ENCODE measurements around the gene BBOF1. TPM values are rescaled to one million over a fixed set of nuclear protein-coding genes. Genes with fewer than 3 reads are reported as not detected.
"Not testable (repeated sequence)": the region's sequence is repeated elsewhere in the genome, so short reads cannot be mapped to it uniquely, and the experiment has no call there.

The BBOF1 gene
- total and polyA plus RNA-seq, 2 experiments from 2014 or later: 6.4 to 18.2 TPM

DNA sequence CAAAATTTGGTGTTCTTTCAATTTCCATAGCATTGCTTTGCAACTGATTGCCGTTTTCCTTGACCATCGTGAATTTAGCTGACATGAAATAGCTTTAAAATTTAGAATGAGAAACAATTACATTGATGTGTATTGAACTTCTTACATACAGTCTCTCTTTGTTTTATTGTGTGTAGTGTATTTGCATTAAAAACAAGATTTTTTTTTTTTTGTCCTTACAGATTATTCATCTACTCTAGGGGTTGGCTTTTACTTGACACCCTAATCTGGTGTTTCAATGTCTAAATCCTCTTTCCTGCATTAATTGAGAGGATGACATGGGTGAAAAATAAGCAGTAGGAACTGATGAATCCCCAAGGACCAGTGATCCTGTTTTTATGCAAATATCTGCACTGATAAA lies 86.2 kb downstream of the BBOF1 start:
- Histone ChIP-seq H3K4me3 (no peak overlapping the region), H3K9me2 (ENCODE audit: insufficient read depth) (no peaks in the 10 kb centered on the region), H3K9ac (no peak overlapping the region), H3F3A (ENCODE audit: insufficient read depth) (no peaks in the 10 kb centered on the region), H3K4me2 (ENCODE audit: unreplicated experiment) (no peak overlapping the region), H3K27me3 (replicated peaks; ENCODE audit: insufficient read depth) (no peaks in the 10 kb centered on the region), H3K9me3 (ENCODE audit: low read depth) (no peaks in the 10 kb centered on the region), H3K36me3 (ENCODE audit: low read depth) (no peaks in the 10 kb centered on the region), H3K4me1 (ENCODE audit: insufficient read depth) (no peaks in the 10 kb centered on the region), H3K27ac (no peak overlapping the region), H2AFZ (no peak overlapping the region), H4K20me1 (ENCODE audit: insufficient read depth) (no peaks in the 10 kb centered on the region), H3K79me2 (ENCODE audit: insufficient read depth) (no peaks in the 10 kb centered on the region)
- no peak for DNase-seq
- 99 to 100% methylated on average over 2 of the region's 2 CpGs for WGBS, 2 experiments (ENCODE audit: low coverage in 1 of 2, low lambda C conversion rate in 2 of 2, missing lambda C conversion rate in 2 of 2)
- TF ChIP-seq EZH2phosphoT487 (IDR thresholded peaks at IDR 0.05; ENCODE audit: insufficient read depth, low read depth): no peak
- no peak for TF ChIP-seq EZH2 (IDR thresholded peaks at IDR 0.05; ENCODE audit: insufficient read depth, poor library complexity, severe bottlenecking)
- in situ Hi-C loops (cut with MboI): loop anchor here (5.0 to 25.0 kb wide), 2 partner anchors 147 to 357 kb away; no protein-coding TSS in a partner anchor

DNA sequence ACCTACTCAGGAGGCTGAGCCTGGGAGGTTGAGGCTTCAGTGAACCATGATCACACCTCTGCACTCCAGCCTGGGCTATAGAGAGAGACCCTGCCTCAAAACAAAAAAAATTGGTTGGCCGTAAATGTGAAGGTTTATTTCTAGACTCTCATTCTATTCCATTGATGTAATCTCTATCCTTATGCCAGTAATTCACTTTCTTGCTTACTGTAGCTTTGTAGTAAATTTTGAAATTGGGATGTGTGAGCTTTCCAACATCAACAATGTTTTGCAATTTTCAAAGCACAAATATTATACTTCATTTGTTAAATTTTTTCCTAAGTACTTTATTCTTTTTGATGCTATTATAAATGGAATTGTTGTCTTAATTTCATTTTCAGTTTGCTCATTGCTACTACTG lies 90.2 kb downstream of the BBOF1 start:
- H3K79me2 ChIP-seq (ENCODE audit: insufficient read depth): no peaks in the 10 kb centered on the region
- H3K9me3 ChIP-seq (ENCODE audit: low read depth): no peaks in the 10 kb centered on the region
- no peak overlapping the region for H3K4me2 ChIP-seq (ENCODE audit: unreplicated experiment)
- H3K9ac ChIP-seq: no peak overlapping the region
- no peaks in the 10 kb centered on the region for H3K4me1 ChIP-seq (ENCODE audit: insufficient read depth)
- H2AFZ ChIP-seq: no peak overlapping the region
- 92% methylated on average over 1 of the region's 1 CpG for WGBS, 2 experiments (ENCODE audit: low coverage in 1 of 2, low lambda C conversion rate in 2 of 2, missing lambda C conversion rate in 2 of 2)
- no peaks in the 10 kb centered on the region for H4K20me1 ChIP-seq (ENCODE audit: insufficient read depth)
- no peak for DNase-seq
- no peaks in the 10 kb centered on the region for H3K9me2 ChIP-seq (ENCODE audit: insufficient read depth)
- in situ Hi-C loops (cut with MboI): loop anchor here (5.0 to 25.0 kb wide), 2 partner anchors 143 to 353 kb away; no protein-coding TSS in a partner anchor
- H3F3A ChIP-seq (ENCODE audit: insufficient read depth): no peaks in the 10 kb centered on the region
- no peaks in the 10 kb centered on the region for H3K36me3 ChIP-seq (ENCODE audit: low read depth)
- TF ChIP-seq EZH2 (IDR thresholded peaks at IDR 0.05; ENCODE audit: insufficient read depth, poor library complexity, severe bottlenecking) (no peak), EZH2phosphoT487 (IDR thresholded peaks at IDR 0.05; ENCODE audit: insufficient read depth, low read depth) (no peak)
- H3K4me3 ChIP-seq: no peak overlapping the region
- H3K27ac ChIP-seq: no peak overlapping the region
- no peaks in the 10 kb centered on the region for H3K27me3 ChIP-seq (replicated peaks; ENCODE audit: insufficient read depth)

DNA sequence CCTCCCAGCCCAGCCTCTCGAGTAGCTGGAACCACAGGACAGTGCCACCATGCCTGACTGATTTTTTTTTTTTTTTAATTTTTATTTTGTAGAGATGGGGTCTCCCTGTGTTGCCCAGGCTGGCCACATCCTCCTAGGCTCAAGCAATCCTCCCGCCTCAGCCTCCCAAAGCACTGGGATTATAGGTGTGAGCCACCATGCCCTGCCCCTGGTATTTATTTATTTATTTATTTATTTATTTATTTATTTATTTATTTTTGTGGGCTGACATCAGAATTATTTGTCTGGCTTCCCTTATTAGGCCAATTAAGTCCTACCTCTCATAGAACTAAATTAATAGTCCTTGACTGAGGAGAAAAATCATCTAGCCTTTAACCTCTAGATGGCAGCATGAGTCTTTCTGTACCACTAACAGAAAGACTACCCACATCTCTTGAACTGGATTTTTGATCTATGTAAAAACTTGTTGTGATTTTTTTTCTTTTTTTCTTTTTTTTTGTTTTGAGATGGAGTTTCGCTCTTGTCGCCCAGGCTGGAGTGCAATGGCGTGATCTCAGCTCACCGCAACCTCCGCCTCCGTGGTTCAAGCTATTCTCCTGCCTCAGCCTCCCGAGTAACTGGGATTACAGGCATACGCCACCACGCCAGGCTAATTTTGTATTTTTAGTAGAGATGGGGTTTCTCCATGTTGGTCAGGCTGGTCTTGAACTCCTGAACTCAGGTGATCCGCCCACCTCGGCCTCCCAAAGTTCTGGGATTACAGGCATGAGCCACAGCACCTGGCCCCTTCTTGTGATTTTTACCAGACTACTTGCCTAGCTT lies 92.5 kb downstream of the BBOF1 start:
- not testable (repeated sequence) for H3K27me3 ChIP-seq (replicated peaks; ENCODE audit: insufficient read depth); H4K20me1 ChIP-seq (ENCODE audit: insufficient read depth); H3K4me3 ChIP-seq; H2AFZ ChIP-seq; H3F3A ChIP-seq (ENCODE audit: insufficient read depth); H3K27ac ChIP-seq; H3K9me3 ChIP-seq (ENCODE audit: low read depth); H3K9me2 ChIP-seq (ENCODE audit: insufficient read depth); H3K9ac ChIP-seq; H3K4me2 ChIP-seq (ENCODE audit: unreplicated experiment); H3K79me2 ChIP-seq (ENCODE audit: insufficient read depth); H3K36me3 ChIP-seq (ENCODE audit: low read depth); H3K4me1 ChIP-seq (ENCODE audit: insufficient read depth)
- peak; percentile 75 for DNase-seq
- in situ Hi-C loops (cut with MboI): loop anchor here (25.0 kb wide), 1 partner anchor 351 kb away; no protein-coding TSS in a partner anchor
- 90 to 94% methylated on average over 13 of the region's 13 CpGs for WGBS, 2 experiments (ENCODE audit: low coverage in 1 of 2, low lambda C conversion rate in 2 of 2, missing lambda C conversion rate in 2 of 2)

Small RNAs within 50 kb of the gene (small RNA-seq; reads per million reads assigned to genes)
- not detected for gene AC005480.2 (ENCODE audit: low read depth, low replicate concordance)

Other genes with a start within 250 kb of the BBOF1 start
- gene PTGR2, start 167.5 kb upstream of the BBOF1 start, total RNA-seq (2014; rRNA removed; shearing (Covaris generic)): 7.2 and 7.5 TPM in 2 replicates
- 9.0 and 9.4 TPM in 2 replicates for gene PTGR2, start 167.5 kb upstream of the BBOF1 start, polyA plus RNA-seq (2016; fragmentation: Nextera tagmentation; extraction: Ambion mirVana)
- 64.6 and 70.1 TPM in 2 replicates for gene ZNF410, start 132.5 kb upstream of the BBOF1 start, total RNA-seq (2014; rRNA removed; shearing (Covaris generic))
- 54.1 and 59.0 TPM in 2 replicates for gene ZNF410, start 132.5 kb upstream of the BBOF1 start, polyA plus RNA-seq (2016; fragmentation: Nextera tagmentation; extraction: Ambion mirVana)
- gene FAM161B, start 69.3 kb upstream of the BBOF1 start, total RNA-seq (2014; rRNA removed; shearing (Covaris generic)): 5.3 and 6.5 TPM in 2 replicates
- gene FAM161B, start 69.3 kb upstream of the BBOF1 start, polyA plus RNA-seq (2016; fragmentation: Nextera tagmentation; extraction: Ambion mirVana): 4.1 and 4.5 TPM in 2 replicates
- gene COQ6, start 69.0 kb upstream of the BBOF1 start, total RNA-seq (2014; rRNA removed; shearing (Covaris generic)): 21.4 and 48.0 TPM in 2 replicates
- gene COQ6, start 69.0 kb upstream of the BBOF1 start, polyA plus RNA-seq (2016; fragmentation: Nextera tagmentation; extraction: Ambion mirVana): 29.4 and 40.2 TPM in 2 replicates
- gene ENTPD5, start 61 bp upstream of the BBOF1 start, total RNA-seq (2014; rRNA removed; shearing (Covaris generic)): 6.6 and 11.5 TPM in 2 replicates
- 10.4 and 12.5 TPM in 2 replicates for gene ENTPD5, start 61 bp upstream of the BBOF1 start, polyA plus RNA-seq (2016; fragmentation: Nextera tagmentation; extraction: Ambion mirVana)
- gene ALDH6A1, start 65.1 kb downstream of the BBOF1 start, total RNA-seq (2014; rRNA removed; shearing (Covaris generic)): 13.8 and 19.9 TPM in 2 replicates
- gene ALDH6A1, start 65.1 kb downstream of the BBOF1 start, polyA plus RNA-seq (2016; fragmentation: Nextera tagmentation; extraction: Ambion mirVana): 20.8 and 21.0 TPM in 2 replicates
- gene LIN52, start 65.6 kb downstream of the BBOF1 start, total RNA-seq (2014; rRNA removed; shearing (Covaris generic)): 6.7 and 8.0 TPM in 2 replicates
- 8.7 and 8.8 TPM in 2 replicates for gene LIN52, start 65.6 kb downstream of the BBOF1 start, polyA plus RNA-seq (2016; fragmentation: Nextera tagmentation; extraction: Ambion mirVana)
- not detected in 2 replicates for gene VSX2, start 220.1 kb downstream of the BBOF1 start, total RNA-seq (2014; rRNA removed; shearing (Covaris generic))
- gene VSX2, start 220.1 kb downstream of the BBOF1 start, polyA plus RNA-seq (2016; fragmentation: Nextera tagmentation; extraction: Ambion mirVana): not detected in 2 replicates